Endothelial cell of hepatic sinusoid (primary cell): ENCODE results near the gene STX7.
"Not testable (repeated sequence)": the region's sequence is repeated elsewhere in the genome, so short reads cannot be mapped to it uniquely, and the experiment has no call there.

Experiments used
- in situ Hi-C: cut with HindIII; loops from 2 replicates; pipeline ENCODE4 v1.10.0; 2017; ENCODE audit warnings: low sequenced_read_pairs

STX7 gene, protein sequence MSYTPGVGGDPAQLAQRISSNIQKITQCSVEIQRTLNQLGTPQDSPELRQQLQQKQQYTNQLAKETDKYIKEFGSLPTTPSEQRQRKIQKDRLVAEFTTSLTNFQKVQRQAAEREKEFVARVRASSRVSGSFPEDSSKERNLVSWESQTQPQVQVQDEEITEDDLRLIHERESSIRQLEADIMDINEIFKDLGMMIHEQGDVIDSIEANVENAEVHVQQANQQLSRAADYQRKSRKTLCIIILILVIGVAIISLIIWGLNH

GRCh38 chr6:132512638-132513632 lies at the start of gene STX7:
TSS of gene STX7 (minus strand) at chr6:132513116. CDS start at chr6:132503530, 9,586 bp downstream.
- in situ Hi-C loops = no loop called here

- in situ Hi-C loops = not testable (repeated sequence)
Measured at GRCh38 chr6:132560087-132560486, 47.2 kb upstream of the STX7 start.

GRCh38 chr6:132552372-132552771 lies 39.5 kb upstream of the STX7 start, which contains the start of gene TAAR8:
TSS of gene TAAR8 (plus strand) at chr6:132552672. CDS start at chr6:132552693, 21 bp downstream.
- in situ Hi-C loops = no loop called here

GRCh38 chr6:132551214-132551613 lies 38.3 kb upstream of the STX7 start:
- in situ Hi-C loops = no loop called here

DNA sequence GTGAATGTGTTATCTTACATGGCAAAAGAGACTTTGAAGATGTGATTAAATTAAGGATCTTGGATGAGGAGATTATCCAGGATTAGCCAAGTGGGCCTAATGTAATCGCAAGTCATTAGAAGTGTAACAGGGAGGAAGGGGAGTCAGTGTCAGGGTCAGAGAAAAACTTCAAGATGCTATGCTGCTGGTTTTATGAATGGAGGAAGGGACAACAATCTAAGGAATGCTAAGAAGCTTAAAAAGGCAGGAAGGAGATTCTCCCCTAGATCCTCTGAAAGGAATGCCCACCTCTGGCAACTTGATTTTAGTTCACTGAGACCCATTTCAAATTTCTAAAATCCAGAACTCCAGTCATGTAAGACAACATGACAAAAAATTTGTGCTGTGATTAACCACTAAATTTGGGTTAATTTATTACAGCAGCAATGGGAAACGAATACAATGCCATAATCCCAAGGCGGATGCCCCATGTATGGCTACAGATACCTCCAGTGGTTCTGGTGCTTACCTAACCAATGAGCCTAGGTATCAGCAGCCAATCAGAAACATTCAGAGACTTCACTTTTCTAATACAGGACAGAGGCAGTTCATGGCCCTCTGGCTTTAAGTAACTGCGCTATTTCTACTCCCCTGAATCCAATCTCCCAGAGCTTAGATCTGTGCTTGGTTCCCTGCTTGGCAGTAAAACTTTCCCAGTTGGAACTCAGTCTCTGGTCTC lies 36.0 kb upstream of the STX7 start:
- in situ Hi-C loops = no loop called here

GRCh38 chr6:132544826-132545225 lies 31.9 kb upstream of the STX7 start:
- in situ Hi-C loops = no loop called here

DNA sequence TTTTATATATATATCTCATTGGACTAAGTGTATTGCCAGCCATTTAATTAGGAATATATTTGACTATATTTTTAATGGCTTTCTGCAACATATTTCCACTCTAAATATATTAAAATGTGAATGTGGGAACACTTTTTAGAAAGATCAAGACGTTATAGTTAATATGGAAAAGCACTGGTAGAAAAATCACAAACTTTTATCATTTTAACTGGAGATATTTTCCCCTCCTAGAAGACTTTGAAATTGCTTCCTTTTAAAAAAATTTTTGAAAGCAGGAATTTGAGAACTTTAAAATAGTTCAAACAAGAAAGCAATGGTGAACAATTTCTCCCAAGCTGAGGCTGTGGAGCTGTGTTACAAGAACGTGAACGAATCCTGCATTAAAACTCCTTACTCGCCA lies 25.1 kb upstream of the STX7 start, which contains the start of gene TAAR9:
TAAR9 (plus strand) TSS at position 301 of the 400 bp plus-strand sequence; CDS start at position 314, 13 bp downstream.
- in situ Hi-C loops = no loop called here

DNA sequence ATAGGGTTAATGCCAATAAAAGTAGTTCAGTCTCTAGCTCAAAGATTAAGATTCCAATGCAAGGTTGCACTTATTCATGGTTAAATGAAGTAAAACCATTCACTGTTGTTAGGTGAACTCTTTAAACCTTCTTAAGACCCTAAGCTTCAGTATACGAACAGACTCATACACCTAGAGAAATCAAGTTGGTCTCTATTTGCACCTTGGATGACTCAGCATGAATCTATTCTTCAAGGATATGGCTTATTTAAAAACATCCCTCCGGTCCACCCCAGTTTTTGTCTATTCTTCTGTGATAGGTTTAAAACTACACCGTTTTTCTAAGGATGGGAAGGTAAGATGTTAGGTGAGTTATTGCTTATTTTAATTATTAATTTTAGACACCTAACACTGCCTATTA lies 24.2 kb upstream of the STX7 start:
- in situ Hi-C loops = no loop called here

DNA sequence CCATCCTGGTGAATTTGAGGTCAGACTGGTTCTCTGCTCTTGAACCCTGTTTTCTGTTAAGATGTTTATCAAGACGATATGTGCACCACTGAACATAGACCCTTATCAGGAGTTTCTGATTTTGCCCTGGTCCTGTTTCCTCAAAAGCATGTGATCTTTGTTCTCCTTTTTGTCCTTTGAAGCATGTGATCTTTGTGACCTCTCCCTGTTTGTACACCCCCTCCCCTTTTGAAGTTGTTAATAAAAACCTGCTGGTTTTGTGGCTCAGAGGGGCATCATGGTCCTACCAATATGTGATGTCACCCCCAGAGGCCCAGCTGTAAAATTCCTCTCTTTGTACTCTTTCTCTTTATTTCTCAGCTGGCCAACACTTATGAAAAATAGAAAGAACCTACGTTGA lies 21.6 kb upstream of the STX7 start:
- in situ Hi-C loops = not testable (repeated sequence)

GRCh38 chr6:132530293-132530974 lies 17.5 kb upstream of the STX7 start:
- in situ Hi-C loops = no loop called here

DNA sequence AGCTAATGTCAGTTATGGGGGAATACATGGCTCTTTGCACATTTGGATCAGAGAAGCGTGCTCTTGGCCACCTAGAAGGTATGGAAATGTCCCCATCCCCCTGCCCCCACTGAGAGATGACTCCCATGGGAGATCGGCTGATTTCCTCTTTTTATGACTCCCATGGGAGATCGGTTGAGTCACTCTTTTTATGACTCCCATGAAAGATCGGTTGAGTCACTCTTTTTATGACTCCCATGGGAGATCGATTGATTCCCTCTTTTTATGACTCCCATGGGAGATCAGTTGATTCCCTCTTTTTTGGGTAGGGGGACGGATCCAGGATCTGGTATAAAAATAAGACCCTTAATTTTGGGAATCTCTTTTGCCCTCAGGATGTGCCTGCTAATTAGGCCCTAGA lies 14.9 kb upstream of the STX7 start:
- in situ Hi-C loops = no loop called here

- in situ Hi-C loops = no loop called here
Measured at GRCh38 chr6:132526461-132526860, 13.5 kb upstream of the STX7 start.

DNA sequence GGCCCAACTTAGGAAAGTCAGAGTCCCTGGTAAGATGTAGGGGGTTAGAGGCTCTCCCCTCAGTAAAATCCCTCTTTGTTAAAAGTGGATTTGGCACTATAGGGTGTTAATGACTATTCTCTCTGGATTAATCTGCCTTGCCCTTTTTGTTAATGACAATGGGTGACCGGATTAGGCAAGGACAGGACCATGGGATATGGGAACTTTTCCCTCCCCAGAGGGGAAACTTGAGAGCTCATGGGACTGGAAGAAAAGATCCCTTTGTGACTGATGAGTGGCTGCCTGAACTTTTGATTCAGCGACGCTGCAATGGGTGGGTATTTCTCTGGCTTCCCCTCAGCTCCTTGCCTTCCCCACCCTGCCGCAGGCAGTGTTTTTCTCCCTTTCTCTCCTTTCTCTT lies 12.9 kb upstream of the STX7 start:
- in situ Hi-C loops = no loop called here

DNA sequence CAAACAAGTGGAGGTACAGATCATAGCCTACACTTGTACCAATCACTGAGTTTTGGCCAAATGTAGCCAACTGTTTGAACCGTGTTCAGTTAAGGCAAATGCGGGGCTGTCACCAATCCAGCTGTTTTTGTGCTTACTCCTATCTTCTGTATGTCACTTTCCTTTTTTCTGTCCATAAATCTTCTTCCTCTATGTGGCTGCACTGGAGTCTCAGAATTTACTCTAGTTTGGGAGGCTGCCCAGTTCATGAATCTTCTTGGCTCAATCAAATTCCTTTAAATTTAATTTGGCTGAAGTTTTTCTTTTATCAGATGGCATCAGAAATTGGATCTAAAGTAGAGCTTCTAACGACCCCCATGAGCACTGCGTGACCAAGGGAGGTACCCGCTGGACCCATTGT lies 11.7 kb upstream of the STX7 start:
- in situ Hi-C loops = no loop called here

GRCh38 chr6:132520953-132521352 lies 8.0 kb upstream of the STX7 start:
- in situ Hi-C loops = no loop called here

DNA sequence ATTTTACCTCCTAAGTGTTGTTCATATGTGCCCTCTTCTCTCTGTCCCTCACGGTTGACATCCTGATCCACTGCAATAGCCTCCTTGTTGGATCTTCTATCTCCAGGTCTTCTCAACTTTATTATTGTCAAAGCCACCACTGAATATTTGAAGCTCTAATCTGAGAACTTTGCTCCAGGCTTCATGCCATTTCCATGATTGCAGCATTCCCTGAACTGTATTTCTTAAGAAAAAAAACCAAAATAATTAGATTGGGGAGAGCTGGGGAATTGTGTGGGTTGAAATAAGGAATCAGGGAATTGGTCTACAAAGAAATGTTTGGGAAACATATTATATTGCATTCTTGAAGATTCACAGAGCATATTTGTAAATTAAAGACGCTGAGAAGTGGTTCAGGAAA lies 2.5 kb upstream of the STX7 start:
- in situ Hi-C loops = no loop called here

DNA sequence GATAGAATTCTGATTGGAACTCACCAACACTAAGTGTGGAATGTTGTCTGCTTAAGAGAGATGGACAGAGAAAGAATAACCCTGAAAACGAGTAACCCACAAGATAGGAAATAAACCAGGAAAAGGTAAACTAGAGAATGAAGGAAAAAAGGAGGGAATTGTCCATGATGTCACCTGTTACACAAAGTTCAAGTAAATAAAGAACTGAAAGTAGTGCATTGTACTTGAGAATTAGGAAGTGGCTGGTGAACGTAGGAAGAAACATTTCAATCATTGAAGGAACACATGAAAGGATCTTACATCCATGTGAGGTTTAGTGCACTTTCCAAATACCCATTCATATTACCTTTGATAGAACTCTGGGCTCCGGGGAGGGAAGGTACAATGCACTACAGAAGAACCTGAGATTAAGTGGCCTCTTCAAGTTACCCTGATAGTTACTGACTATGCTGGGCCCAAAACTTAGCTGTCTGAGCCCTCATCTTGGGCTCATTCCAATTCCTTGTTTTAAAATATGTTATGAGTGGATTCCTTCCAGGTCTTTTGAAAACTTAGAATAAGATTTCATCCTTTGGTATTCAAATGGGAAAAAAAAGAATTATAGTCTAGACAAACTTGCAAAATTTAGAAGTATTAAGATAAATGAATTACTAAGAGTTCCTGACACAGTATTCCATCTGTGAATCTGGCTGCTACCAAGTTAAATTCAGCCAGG lies 1.1 kb upstream of the STX7 start:
- in situ Hi-C loops = no loop called here

- in situ Hi-C loops = no loop called here
Measured at GRCh38 chr6:132512342-132512637, 626 bp downstream of the STX7 start.

DNA sequence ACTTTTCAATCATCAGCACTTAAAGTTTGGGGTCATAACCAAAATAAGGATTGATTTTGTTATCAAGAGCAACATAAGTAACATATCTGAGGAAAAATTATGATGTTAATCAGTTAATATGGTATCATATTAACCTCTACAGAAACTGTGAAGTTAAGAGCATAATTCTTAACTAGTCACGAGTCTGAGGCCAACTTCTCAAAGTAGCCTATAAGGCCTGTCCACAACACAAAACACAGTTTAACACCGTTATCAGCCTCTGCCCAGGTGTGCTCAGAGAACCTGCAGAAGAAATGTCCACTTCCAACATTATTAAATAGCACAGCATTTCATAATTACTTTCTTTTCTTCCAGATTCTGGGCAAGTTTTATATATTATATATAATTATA lies 1.1 kb downstream of the STX7 start:
- in situ Hi-C loops = no loop called here

DNA sequence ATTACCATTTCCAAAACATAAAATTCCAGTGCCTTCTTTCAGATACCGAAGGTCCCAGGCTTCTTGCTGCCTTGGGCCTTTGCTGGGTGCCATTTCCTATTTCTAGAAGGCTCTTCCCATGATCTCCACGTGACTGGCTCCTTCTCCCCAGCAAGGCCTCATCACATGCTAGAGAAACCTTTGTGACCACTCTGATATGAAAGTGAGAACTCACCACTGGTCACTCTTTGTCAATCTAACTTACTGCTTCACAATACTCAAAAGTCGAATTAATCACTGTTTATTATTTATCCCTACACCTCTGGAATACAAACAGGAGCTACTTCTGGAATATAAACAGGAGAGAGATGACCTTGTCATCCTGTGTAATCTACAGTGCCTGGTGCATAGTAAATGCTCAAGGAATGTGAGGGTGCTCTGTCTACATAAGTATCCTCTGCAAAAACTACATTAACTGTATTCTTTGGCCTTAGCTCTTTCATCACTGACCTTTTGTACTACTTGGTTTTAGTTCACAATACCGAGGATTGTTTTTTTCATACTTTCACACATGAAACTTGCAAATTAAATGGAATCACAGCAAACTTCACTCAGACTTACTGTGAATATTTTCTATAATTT lies 1.6 kb downstream of the STX7 start:
- in situ Hi-C loops = no loop called here
